Endothelial cell (in vitro differentiated cells): ENCODE results near the gene PRSS22. TPM values are rescaled to one million over a fixed set of nuclear protein-coding genes. Genes with fewer than 3 reads are reported as not detected.
A peak's percentile ranks its signal among the peaks of the same experiment; 100 is the strongest.

Source experiments
- DNase-seq: peaks from one replicate; pipeline ENCODE4 v3.0.0; 2021; ENCODE audit warnings: low spot score
- H3K27ac Mint-ChIP-seq: one replicate; pipeline ENCODE4 v1.8.0; 2021; ENCODE audit warnings: mixed read lengths, inconsistent platforms; ENCODE audit not compliant: unreplicated experiment
- H3K27me3 Mint-ChIP-seq: one replicate; pipeline ENCODE4 v1.8.0; 2021; ENCODE audit warnings: mild to moderate bottlenecking, moderate library complexity, mixed read lengths, inconsistent platforms; ENCODE audit not compliant: unreplicated experiment
- H3K36me3 Mint-ChIP-seq: one replicate; pipeline ENCODE4 v1.8.0; 2021; ENCODE audit warnings: mild to moderate bottlenecking, low read depth, mixed read lengths, inconsistent platforms; ENCODE audit not compliant: unreplicated experiment
- H3K4me1 Mint-ChIP-seq: one replicate; pipeline ENCODE4 v1.8.0; 2021; ENCODE audit warnings: mild to moderate bottlenecking, mixed read lengths, inconsistent platforms; ENCODE audit not compliant: unreplicated experiment
- H3K4me3 Mint-ChIP-seq: one replicate; pipeline ENCODE4 v1.8.0; 2021; ENCODE audit warnings: mild to moderate bottlenecking, mixed read lengths, inconsistent platforms; ENCODE audit not compliant: unreplicated experiment
- H3K9me3 Mint-ChIP-seq: one replicate; pipeline ENCODE4 v1.8.0; 2021; ENCODE audit warnings: mixed read lengths, inconsistent platforms; ENCODE audit not compliant: unreplicated experiment
- total RNA-seq: library from RNA; stranded (reverse); fragmentation: NEBNext Ultra II Directional; extraction: Animal tissue kit (Norgen Biotek cat#: 25700); gene quantifications from one replicate; pipeline ENCODE4 v1.2.1, GENCODE V29; 2021; ENCODE audit not compliant: unreplicated experiment
- TF ChIP-seq, protein P1 (sequence below): fragments of 200-600 bp; sonication (generic); IDR thresholded peaks from one replicate; pipeline ENCODE4 v1.5.0; 2021; ENCODE audit warnings: antibody characterized with exemption; ENCODE audit not compliant: unreplicated experiment

The PRSS22 gene
- total RNA-seq, 1 donor from 2014 or later = 0.59 TPM

- no peaks in the 10 kb centered on the region for H3K36me3 Mint-ChIP-seq
- TF ChIP-seq, protein P1, sequence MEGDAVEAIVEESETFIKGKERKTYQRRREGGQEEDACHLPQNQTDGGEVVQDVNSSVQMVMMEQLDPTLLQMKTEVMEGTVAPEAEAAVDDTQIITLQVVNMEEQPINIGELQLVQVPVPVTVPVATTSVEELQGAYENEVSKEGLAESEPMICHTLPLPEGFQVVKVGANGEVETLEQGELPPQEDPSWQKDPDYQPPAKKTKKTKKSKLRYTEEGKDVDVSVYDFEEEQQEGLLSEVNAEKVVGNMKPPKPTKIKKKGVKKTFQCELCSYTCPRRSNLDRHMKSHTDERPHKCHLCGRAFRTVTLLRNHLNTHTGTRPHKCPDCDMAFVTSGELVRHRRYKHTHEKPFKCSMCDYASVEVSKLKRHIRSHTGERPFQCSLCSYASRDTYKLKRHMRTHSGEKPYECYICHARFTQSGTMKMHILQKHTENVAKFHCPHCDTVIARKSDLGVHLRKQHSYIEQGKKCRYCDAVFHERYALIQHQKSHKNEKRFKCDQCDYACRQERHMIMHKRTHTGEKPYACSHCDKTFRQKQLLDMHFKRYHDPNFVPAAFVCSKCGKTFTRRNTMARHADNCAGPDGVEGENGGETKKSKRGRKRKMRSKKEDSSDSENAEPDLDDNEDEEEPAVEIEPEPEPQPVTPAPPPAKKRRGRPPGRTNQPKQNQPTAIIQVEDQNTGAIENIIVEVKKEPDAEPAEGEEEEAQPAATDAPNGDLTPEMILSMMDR = no peak
- H3K9me3 Mint-ChIP-seq = no peaks in the 10 kb centered on the region
- H3K27me3 Mint-ChIP-seq = no peaks in the 10 kb centered on the region
- no peak overlapping the region for H3K4me3 Mint-ChIP-seq
- H3K4me1 Mint-ChIP-seq = peaks cover 7% of the 10 kb centered on the region
- no peak for DNase-seq
- peak overlapping the region; percentile 30 for H3K27ac Mint-ChIP-seq
These were observed 36.3 kb upstream of the PRSS22 start for GRCh38 chr16:2894231-2894630.

DNA sequence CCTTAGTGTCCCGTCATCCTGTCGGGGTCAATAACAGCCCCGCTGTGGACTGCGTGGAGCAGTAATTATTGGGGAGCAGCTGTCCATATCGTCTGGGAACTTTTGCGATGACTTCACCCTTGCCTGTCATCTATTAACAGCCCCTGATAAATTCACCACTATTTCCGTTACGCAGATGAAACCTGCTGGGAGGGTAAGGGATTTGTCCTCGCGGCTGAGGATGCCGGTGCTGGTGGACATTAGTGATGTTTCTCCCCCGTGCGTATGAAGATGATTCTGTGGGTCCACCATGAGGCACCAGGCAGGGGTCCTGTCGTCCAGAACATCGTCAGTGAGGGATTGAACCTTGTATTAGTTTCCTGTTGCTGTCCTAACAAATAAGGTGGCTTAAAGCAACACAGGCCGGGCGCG is 26.1 kb upstream of the PRSS22 start:
- DNase-seq = no peak
- Mint-ChIP-seq H3K36me3 (peaks cover 11% of the 10 kb centered on the region), H3K27ac (peak overlapping the region; percentile 42), H3K4me1 (peaks cover 6% of the 10 kb centered on the region), H3K9me3 (no peaks in the 10 kb centered on the region), H3K4me3 (peak overlapping the region; percentile 92), H3K27me3 (peaks cover 7% of the 10 kb centered on the region)
- TF ChIP-seq, protein P1 = no peak

DNA sequence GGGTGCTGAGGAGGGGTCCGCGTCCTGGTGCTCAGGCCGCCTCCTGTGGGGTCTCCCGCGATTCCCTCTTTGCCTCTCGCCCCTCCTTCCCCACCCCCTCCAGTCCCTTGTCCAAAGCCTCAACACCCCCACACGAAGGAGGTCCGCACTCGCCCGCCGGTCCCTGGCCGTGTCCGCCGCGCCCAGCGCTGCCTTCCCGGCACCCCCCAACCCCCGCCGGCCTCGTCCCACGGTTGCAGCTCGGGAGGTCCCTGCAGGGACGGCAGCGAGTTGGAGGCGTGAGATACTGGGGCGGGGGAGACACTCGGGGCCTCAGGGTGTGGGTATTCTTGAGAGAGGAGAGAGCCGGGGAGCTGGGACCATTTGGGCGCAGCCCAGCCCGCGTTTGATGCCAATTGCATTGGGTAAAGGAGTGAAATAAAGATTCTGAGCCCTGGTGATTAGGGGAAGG is 25.5 kb upstream of the PRSS22 start:
- Mint-ChIP-seq H3K27me3 (peaks cover 7% of the 10 kb centered on the region), H3K27ac (peak overlapping the region; percentile 42), H3K4me3 (peak overlapping the region; percentile 92), H3K9me3 (no peaks in the 10 kb centered on the region), H3K36me3 (peaks cover 11% of the 10 kb centered on the region), H3K4me1 (peaks cover 6% of the 10 kb centered on the region)
- TF ChIP-seq, protein P1 = no peak
- DNase-seq = peak; percentile 30

GRCh38 chr16:2882650-2883457 is 24.9 kb upstream of the PRSS22 start, which contains the start of gene FLYWCH2:
TSS of gene FLYWCH2 (plus strand) at chr16:2883215. CDS start at chr16:2896450, 13,235 bp downstream.
- Mint-ChIP-seq H3K27me3 (peaks cover 7% of the 10 kb centered on the region), H3K4me1 (peaks cover 6% of the 10 kb centered on the region), H3K36me3 (peaks cover 11% of the 10 kb centered on the region), H3K27ac (peak within 1 kb of the TSS; percentile 83), H3K4me3 (peak within 1 kb of the TSS; percentile 92), H3K9me3 (no peaks in the 10 kb centered on the region)
- TF ChIP-seq, protein P1 = peak; percentile 29
- DNase-seq = peak; percentile 100
